NCI-H2029 (cell line): ENCODE data around the gene TRABD2B.
A peak's percentile ranks its signal among the peaks of the same experiment; 100 is the strongest.
"Not testable (repeated sequence)": the region's sequence is repeated elsewhere in the genome, so short reads cannot be mapped to it uniquely, and the experiment has no call there.

ENCODE experiments used
- DNase-seq: peaks from one replicate; lab custom pipeline; 2025; lab: John Stamatoyannopoulos, UW

TRABD2B gene

DNA sequence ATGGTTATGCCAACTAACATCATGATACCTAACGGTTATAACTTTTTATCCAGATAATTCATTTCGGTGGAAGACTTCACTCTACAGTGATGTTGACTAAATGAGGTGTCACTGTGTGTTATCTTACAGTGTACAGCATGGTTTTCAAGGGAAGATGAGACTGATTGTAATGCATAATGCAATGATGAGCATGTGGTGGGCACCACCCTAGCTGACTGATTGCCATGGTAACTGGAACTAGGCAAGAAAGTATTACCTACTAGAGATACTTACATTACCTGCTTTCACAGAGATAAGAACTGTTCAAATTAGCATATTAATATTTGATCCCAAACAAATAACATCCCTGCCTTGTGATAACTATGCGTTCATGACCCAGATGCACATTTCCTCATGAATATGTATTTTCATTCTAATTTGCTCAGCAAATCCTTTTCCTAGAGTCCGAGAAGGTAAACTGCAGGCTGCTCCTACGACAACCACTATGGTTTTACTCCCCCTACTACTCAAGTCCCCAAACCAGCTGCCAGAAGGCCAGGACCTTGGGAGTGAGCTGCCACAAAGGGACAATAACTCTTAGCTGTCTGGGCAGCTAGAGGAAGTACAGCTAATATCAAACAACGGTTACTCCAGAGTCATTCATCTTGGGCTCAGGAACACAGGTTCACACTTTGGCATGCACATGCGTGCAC, 29.2 kb downstream of the TRABD2B start:
- DNase-seq: no peak

DNA sequence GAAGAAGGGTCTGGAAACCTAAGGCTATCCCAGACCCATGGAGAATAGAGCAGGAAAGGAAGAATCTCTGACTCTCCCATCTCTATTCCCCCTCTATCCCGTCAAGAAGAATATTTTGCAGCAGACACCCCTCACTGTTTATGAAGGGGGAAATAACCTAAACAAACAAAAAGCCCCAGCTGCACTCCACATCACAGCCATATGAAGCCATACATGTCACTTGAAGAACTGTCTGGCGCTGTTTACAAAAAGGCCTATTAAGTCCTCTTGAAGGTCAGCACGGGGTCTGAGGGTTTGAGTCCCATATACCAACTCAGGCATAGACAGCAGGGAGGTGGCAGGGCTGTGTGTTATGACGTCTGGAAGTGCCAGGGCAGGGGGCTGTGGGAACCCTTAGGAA, 31.4 kb downstream of the TRABD2B start:
- no peak for DNase-seq

DNA sequence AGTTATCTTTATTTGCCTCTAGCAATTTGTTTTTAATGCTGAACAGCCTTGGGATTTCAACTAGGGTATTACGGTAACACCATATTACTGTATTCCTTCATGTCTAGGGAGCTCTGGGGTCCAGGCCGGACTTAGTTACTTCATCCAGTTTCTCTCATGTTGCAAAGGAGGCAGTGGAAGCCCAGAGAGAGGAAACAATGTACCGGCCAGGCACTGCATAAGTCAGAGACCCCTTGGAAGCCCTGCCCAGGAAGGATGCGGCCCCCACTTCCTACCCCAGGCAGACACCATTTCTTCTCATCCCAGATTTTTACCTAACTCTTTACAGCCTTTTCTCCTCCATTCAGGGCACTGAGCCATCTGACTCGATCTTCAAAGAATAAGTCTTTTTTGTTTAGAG, 32.5 kb downstream of the TRABD2B start:
- no peak for DNase-seq

DNA sequence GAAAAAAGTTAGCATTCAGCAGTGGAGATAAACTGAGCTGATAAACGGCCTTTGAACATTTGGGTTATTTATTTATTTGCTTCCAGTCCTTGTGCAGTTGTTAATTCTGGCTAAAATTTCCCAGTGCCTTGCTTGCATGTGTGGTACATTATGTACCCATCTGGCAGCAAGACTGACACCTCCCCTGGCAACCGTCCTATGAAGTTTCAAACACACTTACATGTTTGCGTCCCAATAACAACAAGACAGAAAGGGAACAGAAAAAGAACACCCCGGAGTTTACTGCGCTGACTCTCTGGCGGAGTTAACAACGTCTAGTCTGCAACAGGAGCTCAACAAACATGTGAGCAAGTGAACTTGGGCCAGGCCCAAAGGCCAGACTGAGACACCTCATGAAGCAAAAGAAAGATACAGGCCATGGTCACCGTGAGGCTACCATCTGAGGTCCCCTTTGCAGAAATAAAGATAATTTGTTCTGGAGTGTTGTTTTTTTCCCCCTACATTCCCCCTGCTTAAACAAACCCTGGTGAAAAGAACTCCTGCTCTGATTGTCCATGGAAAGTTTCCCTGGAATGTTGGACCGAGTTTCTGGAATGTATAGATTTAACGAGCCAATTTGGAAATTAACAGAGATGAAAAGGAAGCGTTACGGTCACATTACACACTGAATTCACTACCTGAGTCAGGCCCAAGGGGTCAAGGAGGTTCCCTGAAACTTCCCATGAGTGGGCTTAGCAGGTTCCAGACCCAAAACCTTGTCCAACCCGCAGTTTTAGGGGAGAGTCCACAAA, 33.4 kb downstream of the TRABD2B start:
- no peak for DNase-seq

DNA sequence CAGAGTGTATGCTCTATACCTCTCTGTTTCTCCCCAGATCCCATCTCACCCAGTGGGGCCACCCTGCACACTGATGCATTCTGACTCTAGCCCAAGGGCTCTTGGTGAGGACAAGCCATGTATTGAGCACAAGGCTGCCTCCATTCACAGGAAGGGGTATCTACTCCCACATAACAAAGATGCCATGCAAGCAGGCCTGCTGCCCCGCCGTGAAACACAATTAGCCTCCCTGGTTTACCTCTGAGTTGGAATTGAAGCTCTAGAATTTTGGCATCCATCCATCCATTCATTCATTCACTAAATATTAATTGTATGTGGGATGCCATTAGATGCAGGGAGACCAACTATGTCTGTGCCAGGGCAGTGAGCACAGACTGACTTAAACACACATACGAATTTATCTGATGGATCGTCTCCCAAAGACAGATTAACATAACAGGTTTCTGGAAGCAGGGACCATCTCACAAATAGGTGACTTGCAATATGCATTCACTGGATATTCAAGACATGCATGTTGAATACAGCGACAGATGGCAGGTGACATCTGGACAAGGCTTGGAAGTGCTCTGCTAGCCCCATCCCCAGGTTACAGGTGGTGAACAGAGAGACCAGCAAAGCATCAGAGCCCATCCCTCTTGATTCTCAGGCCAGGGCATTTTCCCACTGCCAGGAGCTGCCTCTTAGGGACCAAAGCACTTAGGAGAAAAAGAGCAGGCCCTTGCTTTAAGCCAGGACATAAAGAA, 34.3 kb downstream of the TRABD2B start:
- DNase-seq: no peak

DNA sequence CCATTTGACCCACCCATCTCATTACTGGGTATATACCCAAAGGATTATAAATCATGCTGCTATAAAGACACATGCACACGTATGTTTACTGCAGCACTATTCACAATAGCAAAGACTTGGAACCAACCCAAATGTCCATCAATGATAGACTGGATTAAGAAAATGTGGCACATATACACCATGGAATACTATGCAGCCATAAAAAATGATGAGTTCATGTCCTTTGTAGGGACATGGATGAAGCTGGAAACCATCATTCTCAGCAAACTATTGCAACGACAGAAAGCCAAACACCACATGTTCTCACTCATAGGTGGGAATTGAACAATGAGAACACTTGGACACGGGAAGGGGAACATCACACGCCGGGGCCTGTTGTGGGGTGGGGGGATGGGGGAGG, 35.4 kb downstream of the TRABD2B start:
- DNase-seq: not testable (repeated sequence)

DNA sequence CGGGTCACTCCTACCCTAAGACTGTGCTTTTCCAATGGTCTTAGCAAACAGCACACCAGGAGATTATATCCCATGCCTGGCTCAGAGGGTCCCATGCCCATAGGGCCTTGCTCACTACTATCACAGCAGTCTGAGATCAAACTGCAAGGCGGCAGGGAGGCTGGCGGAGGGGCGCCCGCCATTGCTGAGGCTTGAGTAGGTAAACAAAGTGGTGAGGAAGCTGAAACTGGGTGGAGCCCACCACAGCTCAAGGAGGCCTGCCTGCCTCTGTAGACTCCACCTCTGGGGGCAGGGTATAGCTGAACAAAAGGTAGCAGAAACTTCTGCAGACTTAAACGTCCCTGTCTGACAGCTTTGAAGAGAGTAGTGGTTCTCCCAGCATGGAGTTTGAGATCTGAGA, 40.7 kb downstream of the TRABD2B start:
- not testable (repeated sequence) for DNase-seq

DNA sequence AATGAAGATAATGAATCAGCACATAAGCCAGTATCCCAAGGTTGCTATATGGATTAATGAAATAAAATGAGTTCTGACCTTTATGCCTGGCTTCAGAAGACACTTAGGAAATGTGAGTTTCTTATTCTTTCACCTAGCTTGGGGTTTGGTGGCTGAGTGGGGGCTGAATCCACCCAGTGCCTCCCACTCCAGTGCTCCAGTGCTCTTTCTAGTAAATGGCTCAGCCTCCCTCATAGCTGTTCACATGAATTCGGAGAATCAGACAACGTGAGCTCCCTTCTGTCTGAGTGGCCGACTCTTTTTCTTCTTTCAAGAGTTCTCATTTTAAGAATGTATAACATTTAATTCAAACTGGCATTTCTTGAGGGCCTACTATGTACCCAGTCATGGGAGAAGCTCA, 43.5 kb downstream of the TRABD2B start:
- no peak for DNase-seq

DNA sequence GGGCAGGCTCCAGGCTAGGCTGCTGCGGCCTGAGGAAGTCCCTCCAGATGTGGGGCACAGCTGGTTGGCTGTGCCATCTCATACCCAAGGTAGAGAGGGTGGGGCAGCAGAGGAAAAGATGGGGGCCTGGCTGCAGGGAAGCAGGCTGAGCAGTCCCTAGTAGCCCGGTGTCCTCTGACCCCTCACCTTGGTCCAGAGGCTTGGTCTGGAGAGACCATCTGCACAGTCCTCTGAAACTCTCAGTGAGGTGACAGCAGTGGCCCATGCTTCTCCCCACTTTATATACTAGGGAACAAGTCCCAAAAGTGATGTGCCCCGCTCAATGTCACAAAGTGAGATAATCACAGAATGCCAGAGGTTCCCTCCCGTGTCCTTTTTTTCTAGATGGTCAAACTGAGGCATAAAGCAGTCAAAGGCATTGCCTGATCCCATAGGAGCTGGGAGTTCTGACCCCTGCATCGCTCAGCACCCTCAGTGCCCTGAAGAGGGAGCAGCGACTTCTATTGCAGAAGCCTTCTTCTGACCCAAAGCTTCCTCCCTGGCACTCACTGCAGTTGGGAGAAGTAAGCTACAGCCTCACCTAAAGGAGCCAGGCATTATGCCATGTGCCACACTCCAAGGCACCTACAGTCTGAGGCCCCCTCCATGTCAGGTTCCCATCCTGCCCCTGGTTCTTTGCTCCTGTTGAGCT, 45.5 kb downstream of the TRABD2B start:
- no peak for DNase-seq

DNA sequence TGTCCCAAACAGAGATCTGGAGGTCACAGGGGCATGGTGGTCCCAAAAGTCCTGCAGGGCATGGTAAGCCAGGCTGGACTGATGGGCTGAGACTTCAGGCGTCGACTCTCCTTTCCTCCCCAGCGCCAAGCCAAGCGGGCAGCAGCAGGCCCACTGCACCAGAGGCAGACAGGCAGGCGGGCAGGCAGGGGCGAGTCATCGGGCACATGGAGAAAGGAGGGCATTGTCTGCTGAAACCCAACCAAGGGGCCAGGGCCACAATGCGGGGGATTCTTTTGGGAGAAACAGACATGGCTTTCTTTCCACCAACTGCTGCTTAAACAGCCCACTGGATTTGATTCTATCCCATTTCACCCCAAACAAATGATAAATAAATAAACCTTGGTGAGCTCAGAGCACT, 46.2 kb downstream of the TRABD2B start:
- no peak for DNase-seq

DNA sequence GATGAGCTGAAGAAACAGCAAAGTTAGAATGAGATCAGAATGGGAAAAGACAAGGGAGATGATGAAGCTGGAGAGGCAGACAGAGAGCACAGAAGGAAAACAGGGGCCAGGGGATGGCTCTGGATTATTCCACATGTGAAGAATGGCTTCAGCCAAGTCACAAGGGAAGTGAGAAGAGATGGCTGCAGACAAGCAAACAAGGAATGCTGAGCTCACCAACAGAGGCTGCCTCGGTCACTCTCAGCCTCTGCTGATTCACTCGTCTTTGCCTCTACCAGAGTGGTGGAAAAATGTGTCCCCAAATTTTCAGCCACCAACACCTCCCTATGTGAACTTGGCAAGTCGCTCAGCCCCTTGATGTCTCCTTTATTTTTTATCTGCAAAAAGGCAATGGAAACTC, 46.7 kb downstream of the TRABD2B start:
- no peak for DNase-seq

DNA sequence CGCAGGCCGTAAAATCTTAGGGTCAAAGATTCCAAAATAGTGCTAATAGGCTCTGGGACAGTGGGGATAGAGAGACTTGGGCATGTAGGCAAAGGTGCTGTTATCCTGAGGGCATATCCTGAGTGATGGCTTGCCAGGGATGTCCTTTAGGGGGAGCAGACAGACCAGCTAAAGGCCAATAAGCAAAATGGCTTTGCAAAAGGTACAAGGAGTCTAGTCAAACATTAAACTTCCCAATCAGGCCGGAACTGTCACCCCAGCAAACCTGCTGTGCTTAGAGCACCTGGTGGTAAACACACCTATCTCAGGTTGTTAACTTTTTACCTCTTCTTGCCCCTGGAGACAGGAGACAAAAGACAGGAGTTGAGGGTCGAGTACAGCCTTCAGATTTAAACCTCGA, 49.1 kb downstream of the TRABD2B start:
- DNase-seq: no peak

DNA sequence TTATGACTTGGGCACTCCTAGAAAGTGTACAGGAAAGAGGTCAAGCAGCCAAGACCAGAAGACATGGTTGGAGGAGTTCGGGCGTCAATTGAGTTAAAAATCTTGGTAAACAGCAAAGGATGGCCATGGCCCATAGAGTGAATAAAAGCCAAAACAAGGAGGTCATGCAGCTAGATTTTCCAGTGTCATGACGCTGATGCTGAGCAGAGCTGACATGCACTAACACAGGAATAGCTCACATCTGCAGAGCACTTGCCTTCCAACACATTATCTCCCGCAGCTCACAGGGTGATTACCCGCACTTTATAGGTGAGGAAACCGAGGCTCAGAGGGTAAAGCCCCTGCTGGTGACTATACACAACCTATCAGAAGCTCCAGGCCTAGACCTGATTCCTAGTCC, 49.7 kb downstream of the TRABD2B start:
- DNase-seq: no peak

DNA sequence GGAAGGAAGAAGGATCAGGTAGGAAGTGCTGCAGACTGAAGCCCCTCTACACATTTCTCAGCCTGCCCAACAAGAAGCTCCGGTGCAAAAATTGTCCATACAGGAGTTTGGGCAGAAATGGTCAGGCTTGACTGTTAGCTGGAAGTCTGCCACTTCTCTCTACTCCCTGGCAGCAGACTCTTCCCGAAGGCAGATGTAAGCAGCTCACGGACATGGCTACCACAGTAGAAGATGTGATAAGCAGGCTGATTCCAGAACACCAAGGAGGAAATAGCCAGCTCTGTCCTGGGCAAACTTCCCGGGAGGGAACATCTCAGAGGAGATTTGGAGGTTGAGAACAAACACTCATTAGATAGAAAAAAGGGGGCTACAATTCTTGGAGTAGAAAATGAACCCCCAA, 52.6 kb downstream of the TRABD2B start:
- no peak for DNase-seq

DNA sequence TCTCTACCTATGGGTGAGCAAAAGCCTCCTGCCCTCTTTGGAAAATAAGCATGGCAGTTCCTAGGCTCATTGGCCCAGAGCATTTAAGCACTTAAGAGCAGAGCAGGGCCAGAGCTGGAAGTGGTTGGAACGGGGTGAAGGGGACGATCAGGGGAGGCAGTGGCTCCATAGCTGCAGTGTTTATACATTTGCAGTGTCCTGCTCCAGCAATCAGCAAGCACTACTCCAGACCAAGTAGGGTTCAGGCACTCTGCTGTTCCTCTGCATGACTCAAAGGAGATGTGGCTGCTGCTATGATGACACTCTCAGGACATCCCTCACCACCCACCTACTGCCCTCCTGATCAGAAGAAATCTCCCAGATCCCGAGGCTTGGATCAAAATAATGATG, 55.0 kb downstream of the TRABD2B start:
- no peak for DNase-seq

DNA sequence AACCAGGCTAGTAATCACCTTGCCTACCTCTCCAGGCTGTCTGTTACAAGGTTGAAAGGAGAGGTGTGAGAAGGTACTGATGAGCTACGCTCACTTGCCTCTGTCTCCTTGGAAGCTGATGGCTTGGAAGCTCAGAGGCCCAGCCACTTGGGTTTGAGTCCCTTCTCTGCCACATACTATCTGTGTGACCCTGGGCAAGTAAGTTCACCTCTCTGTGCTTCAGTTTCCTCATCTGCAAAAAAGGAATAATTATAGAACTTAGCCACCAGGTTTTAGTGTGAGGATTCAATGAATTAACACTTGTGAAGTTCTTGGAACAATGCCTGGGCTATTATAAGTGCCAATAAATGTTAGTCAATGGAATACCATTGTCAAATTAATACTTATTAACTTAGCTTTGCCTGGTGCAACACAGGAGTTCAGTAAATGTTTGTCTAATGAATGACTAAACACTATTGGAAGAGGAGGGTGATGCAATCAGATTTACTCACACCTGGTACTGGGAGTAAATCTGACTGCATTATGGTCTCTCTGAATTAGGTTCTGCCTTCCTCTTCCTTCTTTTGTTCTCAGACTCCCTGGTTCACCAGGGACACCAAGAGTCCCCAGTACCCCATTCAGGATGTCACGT, 55.5 kb downstream of the TRABD2B start:
- DNase-seq: peak; percentile 62

DNA sequence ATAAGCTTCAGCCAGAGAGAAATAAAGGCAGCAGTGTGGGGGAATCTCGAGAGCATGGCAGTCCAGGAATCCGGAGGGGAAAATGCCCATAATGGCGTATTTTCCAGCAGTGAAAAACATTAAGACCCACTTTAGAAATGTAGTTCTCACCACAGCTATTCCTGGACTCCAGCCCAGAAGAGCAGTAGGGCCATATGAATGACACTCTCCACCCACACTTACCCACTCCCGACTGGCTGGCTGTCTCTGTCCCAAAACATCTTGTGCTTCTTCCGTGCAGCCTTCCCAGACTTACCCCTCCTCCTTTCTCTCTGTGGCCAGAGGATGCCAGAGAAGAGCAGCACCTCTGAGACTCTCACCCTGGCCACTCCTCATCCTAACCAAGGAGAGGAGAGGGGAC, 56.4 kb downstream of the TRABD2B start:
- DNase-seq: peak; percentile 62

DNA sequence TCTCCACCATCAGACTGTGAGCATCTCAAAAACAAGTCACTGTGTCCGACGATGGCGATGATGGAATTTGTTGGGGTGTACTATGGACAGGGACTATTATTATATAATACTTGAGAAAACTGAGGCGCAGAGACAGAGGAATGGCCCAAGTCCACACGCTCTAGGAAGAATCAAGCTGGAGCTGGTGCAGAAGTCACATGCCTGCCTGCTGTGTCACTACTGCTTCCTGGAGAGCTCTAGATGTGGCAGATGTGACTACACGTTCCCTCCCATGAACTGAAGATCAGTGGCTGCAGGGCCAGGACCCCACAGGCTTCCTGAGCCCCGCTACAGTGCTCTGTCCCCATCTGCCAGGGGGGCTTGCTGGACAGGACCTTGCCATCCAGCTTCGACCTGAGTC, 56.9 kb downstream of the TRABD2B start:
- no peak for DNase-seq

DNA sequence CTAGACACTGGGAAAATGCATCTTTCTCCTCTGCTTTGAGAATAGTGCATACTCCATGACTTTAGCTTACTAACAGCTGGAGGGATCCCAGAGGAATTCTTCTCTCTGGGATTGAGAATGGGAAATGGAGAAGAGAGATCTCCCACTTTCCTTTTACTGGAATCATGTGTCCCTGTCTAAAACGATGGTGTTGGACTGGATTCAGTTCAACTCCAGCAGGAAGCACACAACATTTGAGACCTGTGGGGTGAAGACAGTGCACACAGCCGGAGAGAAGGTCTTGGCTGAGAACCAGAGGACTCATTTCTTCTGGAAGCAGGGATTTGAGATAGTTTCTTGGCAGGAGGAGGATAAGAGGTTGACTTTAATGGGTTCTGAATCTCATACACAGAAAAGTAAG, 58.7 kb downstream of the TRABD2B start:
- no peak for DNase-seq

DNA sequence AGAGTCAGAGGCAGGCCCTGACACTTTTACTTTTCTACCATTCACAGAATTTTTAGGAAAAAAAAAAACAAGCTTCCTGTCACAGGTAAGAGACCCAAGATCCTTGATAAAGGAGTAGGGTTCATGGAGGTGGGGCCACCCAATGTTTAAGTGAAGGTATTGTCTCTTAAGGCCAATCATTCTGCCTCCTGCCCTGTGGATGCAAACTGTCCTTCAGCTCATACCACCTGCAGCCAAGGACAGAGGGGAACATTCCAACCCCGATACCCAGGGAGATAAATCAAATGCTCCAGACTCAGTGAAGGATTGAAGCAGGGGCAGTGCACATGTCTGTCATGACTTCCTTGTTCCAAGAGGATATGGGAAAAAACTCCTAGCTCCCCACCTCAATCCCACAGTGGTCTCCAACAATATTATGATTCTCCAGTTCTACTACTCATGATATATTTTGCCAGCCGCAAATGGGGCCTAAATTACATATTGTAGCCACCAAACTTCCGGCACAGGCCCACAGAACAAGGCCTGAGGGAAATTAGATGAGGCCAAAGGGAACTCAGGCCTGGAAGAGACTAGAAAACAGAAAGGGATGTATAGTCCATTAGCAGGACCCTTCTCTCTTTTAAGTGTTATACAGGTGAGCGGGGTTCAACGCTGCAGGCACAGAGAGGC, 59.5 kb downstream of the TRABD2B start:
- no peak for DNase-seq

DNA sequence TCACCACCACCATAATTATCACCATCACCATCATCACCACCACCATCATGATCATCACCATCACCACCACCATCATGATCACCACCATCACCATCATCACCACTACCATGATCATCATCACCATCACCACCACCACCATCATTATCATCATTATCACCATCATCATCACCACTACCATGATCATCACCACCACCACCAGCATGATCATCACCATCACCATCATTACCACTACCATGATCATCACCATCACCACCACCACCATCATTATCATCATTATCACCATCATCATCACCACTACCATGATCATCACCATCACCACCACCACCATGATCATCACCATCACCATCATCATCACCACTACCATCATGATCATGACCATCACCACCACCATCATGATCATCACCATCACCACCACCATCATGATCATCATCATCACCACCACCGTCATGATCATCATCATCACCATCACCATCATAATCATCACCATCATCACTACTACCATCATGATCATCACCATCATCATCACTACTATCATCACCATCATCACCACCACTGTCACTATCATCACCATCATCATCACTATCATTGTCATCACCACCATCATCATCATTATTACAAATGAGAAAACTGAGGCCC, 60.2 kb downstream of the TRABD2B start:
- DNase-seq: no peak
